Transverse colon (tissue), 4 donors: Measurements from ENCODE around the gene OR10G2. TPM values are rescaled to one million over a fixed set of nuclear protein-coding genes. Genes with fewer than 3 reads are reported as not detected.
"Not testable (repeated sequence)": the region's sequence is repeated elsewhere in the genome, so short reads cannot be mapped to it uniquely, and the experiment has no call there.

ENCODE experiments used
- DNase-seq: peaks from one replicate; pipeline ENCODE4 v3.0.0-alpha.2; 2019
- H3K27ac ChIP-seq, 4 donors: fragments of 200-600 bp; sonication (generic); 2 replicates each; pipeline ENCODE4 v1.5.1; 2016 to 2018; ENCODE audit warnings: inconsistent platforms in 4 of 4
- H3K27me3 ChIP-seq: fragments of 200-600 bp; sonication (generic); 2 replicates; pipeline ENCODE4 v1.5.1; 2017; ENCODE audit warnings: inconsistent platforms
- H3K36me3 ChIP-seq, 4 donors: fragments of 200-600 bp; sonication (generic); 2 replicates each; pipeline ENCODE4 v1.5.1; 2017 to 2019; ENCODE audit warnings: inconsistent platforms in 4 of 4
- H3K4me1 ChIP-seq, 4 donors: fragments of 200-600 bp; sonication (generic); 2 replicates each; pipeline ENCODE4 v1.5.1; 2017 to 2020; ENCODE audit warnings: inconsistent platforms in 4 of 4
- H3K4me3 ChIP-seq, 4 donors: fragments of 200-600 bp; sonication (generic); 1 replicate in 1 of 4; 2 replicates in 3 of 4; pipeline versions ENCODE4 v1.5.1 to v1.6.1; 2017 to 2019; ENCODE audit warnings: inconsistent platforms in 4 of 4
- H3K9me3 ChIP-seq, 2 donors: fragments of 200-600 bp; sonication (generic); 2 replicates each; pipeline ENCODE4 v1.5.1; 2017 to 2019; ENCODE audit warnings: inconsistent platforms in 2 of 2
- EP300 ChIP-seq: sonication (generic); formaldehyde crosslinking; IDR thresholded peaks from one replicate; pipeline ENCODE4 v1.6.1; 2017; ENCODE audit warnings: antibody characterized with exemption, low read depth
- POLR2A ChIP-seq: fragments of 450-650 bp; IDR thresholded peaks from one replicate; pipeline ENCODE4 v1.6.1; 2016; ENCODE audit warnings: antibody characterized with exemption, mild to moderate bottlenecking, moderate library complexity
- POLR2AphosphoS5 ChIP-seq, 3 donors: sonication (generic); formaldehyde crosslinking; IDR thresholded peaks; one replicate each; pipeline ENCODE4 v1.6.1; 2016; ENCODE audit warnings: antibody characterized with exemption in 3 of 3
- WGBS, 2 donors: methylation state at CpG; one replicate each; pipeline ENCODE4 v1.1.5; 2018; ENCODE audit warnings: low coverage in 1 of 2; 5-methylcytosine and 5-hydroxymethylcytosine counted together
- in situ Hi-C, 4 donors: fragments of 200-750 bp; cut with MboI; loops; one replicate each; pipeline versions ENCODE4 v1.15.0 to v1.15.1; 2017; ENCODE audit warnings: low sequenced_read_pairs in 3 of 4, low pct_ligation_motif_present in 1 of 4, low pct_unique_long_range_greater_than_20kb in 1 of 4
- intact Hi-C: fragments of 100-400 bp; cut with DNase I; formaldehyde crosslinking; loops from one replicate; pipeline ENCODE4 v1.15.1; 2023; ENCODE audit warnings: low total_unique reads
- total RNA-seq, 4 donors: library from RNA; depleted of rRNA; stranded (reverse); fragments of >200 nt; gene quantifications; one replicate each; pipeline ENCODE4 v1.1.0, GENCODE V29; 2016
- TF ChIP-seq, protein P1 (sequence below), 5 experiments: fragments of 200-600 bp in 3 of 5; fragments of 450-650 bp in 2 of 5; sonication (generic) in 3 of 5; IDR thresholded peaks; 1 replicate in 2 of 5; 2 replicates in 3 of 5; pipeline ENCODE4 v1.5.1; 2016 to 2017; ENCODE audit warnings: antibody characterized with exemption in 5 of 5, inconsistent platforms in 3 of 5, mild to moderate bottlenecking in 2 of 5, moderate library complexity in 1 of 5

Gene OR10G2
- total RNA-seq, 4 donors from 2014 or later = not detected

DNA sequence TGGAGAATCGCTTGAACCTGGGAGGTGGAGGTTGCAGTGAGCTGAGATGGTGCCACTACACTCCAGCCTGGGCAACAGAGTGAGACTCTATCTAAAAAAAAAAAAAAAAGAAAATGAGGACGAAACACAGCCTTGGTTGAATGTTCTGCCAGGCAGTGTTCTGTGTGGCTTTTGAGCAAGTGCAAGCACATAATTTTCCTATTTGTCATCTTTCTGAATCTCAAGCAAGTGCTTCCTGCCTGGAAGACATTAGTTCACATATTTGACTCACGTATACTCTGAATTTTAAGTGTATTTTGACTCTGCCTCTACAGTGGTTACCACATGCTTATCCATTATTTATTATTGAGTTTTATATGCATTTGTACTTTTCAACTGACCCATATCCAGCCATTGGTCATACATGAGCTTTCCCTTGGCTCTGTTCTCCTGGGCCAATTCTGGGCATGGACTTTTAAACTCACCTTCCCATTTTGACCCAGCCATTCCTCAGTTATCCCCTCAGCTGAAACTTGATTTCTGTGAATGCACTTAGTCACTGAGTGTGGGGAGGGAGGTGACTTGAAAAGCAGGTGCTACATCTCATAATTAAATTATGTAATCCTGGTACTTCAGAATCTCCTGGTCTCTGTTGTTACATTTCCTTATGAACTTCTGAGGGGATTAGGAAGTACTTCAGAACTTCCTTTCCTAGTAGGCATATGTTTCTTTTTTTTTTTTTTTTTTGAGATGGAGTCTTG lies 8.1 kb downstream of the OR10G2 start:
- intact Hi-C loops = no loop called here

DNA sequence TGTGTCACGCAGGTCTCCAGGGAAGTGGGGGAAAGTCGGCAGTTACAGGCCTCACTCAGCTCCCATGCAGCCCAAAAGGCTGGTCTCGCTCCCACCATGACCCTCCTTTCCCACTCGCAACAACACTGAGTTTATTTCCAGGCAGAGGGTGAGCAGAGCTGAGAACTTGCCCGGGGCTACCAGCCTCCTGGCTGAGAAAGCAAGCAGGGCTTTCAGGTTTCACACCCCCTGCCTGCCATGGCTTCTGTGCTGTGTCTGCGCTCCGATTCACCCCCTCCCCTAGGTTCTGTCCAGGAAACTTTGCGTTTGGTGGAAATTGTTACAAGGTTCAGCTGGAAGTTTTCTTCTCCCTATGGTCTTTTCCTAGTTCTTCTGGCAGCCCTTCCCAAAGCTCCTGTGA lies 17.1 kb downstream of the OR10G2 start:
- TF ChIP-seq EP300 (no peak), POLR2A (no peak), POLR2AphosphoS5 (IDR thresholded peaks at IDR 0.05) (no peak)
- TF ChIP-seq, protein P1, sequence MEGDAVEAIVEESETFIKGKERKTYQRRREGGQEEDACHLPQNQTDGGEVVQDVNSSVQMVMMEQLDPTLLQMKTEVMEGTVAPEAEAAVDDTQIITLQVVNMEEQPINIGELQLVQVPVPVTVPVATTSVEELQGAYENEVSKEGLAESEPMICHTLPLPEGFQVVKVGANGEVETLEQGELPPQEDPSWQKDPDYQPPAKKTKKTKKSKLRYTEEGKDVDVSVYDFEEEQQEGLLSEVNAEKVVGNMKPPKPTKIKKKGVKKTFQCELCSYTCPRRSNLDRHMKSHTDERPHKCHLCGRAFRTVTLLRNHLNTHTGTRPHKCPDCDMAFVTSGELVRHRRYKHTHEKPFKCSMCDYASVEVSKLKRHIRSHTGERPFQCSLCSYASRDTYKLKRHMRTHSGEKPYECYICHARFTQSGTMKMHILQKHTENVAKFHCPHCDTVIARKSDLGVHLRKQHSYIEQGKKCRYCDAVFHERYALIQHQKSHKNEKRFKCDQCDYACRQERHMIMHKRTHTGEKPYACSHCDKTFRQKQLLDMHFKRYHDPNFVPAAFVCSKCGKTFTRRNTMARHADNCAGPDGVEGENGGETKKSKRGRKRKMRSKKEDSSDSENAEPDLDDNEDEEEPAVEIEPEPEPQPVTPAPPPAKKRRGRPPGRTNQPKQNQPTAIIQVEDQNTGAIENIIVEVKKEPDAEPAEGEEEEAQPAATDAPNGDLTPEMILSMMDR (IDR thresholded peaks at IDR 0.05) = no peak
- intact Hi-C loops = no loop called here
- WGBS, 2 donors = 80% methylated on average over 8 of the region's 8 CpGs; no CpG with 5 or more reads in 1 of the 2 donors

More for the DNA sequence above, 8.1 kb downstream of the OR10G2 start:
- Histone ChIP-seq H3K27ac (no peak overlapping the region), H3K4me1 (no peaks in the 10 kb centered on the region), H3K36me3 (no peaks in the 10 kb centered on the region), H3K27me3 (no peaks in the 10 kb centered on the region), H3K9me3 (no peaks in the 10 kb centered on the region), H3K4me3 (no peak overlapping the region)
- DNase-seq = no peak
- in situ Hi-C loops = no loop called here
- no peak for TF ChIP-seq EP300
- TF ChIP-seq POLR2A = no peak
- TF ChIP-seq, protein P1 (IDR thresholded peaks at IDR 0.05) = no peak
- no peak for TF ChIP-seq POLR2AphosphoS5 (IDR thresholded peaks at IDR 0.05)
- 62 to 66% methylated on average over 3 of the region's 3 CpGs for WGBS, 2 donors

DNA sequence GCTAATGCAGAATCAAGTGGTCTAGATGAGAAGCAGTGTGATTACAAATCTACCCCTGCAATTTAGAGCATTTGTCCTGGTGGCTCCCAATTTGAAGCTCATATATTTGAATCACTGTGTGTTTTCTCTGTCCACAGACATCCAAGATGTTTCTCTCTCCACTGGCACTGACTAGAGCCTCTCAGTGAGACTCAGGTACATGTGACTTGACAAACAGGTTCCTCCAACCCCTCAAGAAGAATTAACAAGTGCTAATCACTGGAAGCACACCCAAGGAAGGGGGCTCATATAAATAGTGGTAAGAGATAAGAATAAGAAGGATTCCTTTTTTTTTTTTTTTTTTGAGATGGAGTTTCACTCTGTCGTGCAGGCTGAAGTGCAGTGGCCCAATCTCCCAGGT lies 20.5 kb downstream of the OR10G2 start:
- Histone ChIP-seq H3K36me3 (no peaks in the 10 kb centered on the region), H3K4me3 (no peak overlapping the region), H3K27ac (no peak overlapping the region), H3K27me3 (peaks cover 4% of the 10 kb centered on the region), H3K4me1 (no peaks in the 10 kb centered on the region), H3K9me3 (no peaks in the 10 kb centered on the region)
- 48 to 57% methylated on average over 1 of the region's 1 CpG for WGBS, 2 donors
- in situ Hi-C loops (no loop called here), intact Hi-C loops (no loop called here)
- TF ChIP-seq POLR2AphosphoS5 (IDR thresholded peaks at IDR 0.05) = no peak
- no peak for TF ChIP-seq POLR2A
- TF ChIP-seq, protein P1 (IDR thresholded peaks at IDR 0.05) = no peak
- no peak for TF ChIP-seq EP300
- DNase-seq = no peak

More for the DNA sequence above, 17.1 kb downstream of the OR10G2 start:
- H3K27ac ChIP-seq = no peak overlapping the region
- H3K27me3 ChIP-seq = peaks cover 6% of the 10 kb centered on the region
- no peak for DNase-seq
- in situ Hi-C loops = no loop called here
- H3K4me3 ChIP-seq = no peak overlapping the region
- no peaks in the 10 kb centered on the region for H3K9me3 ChIP-seq
- no peaks in the 10 kb centered on the region for H3K36me3 ChIP-seq
- H3K4me1 ChIP-seq = no peaks in the 10 kb centered on the region

DNA sequence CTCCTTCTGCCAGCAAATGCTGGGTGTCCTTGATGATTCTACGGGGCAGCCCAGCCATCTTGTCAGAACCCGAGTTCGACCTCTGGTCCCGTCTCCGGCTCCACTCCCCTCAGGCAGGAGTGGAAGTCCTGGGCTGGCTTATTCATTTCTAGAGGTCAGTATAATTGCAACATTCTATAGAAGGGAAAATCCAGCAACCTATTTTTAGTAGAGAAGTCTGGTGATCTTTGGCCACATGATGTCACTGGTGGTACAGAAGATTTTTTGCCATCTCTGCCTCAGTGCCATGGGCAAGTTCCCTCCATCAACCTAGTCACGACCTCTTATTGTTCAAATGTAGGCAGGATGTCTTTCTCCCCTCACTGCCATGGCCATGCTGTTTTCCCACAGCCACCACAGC lies 22.4 kb downstream of the OR10G2 start:
- no peak overlapping the region for H3K27ac ChIP-seq
- no peaks in the 10 kb centered on the region for H3K27me3 ChIP-seq
- DNase-seq = no peak
- TF ChIP-seq, protein P1 (IDR thresholded peaks at IDR 0.05) = no peak
- no peak for TF ChIP-seq EP300
- no peak for TF ChIP-seq POLR2AphosphoS5 (IDR thresholded peaks at IDR 0.05)
- no peak for TF ChIP-seq POLR2A
- H3K4me3 ChIP-seq = no peak overlapping the region
- intact Hi-C loops = no loop called here
- no peaks in the 10 kb centered on the region for H3K36me3 ChIP-seq
- H3K4me1 ChIP-seq = no peaks in the 10 kb centered on the region
- no peaks in the 10 kb centered on the region for H3K9me3 ChIP-seq
- WGBS, 2 donors = 78% methylated on average over 6 of the region's 6 CpGs; no CpG with 5 or more reads in 1 of the 2 donors
- in situ Hi-C loops = no loop called here

DNA sequence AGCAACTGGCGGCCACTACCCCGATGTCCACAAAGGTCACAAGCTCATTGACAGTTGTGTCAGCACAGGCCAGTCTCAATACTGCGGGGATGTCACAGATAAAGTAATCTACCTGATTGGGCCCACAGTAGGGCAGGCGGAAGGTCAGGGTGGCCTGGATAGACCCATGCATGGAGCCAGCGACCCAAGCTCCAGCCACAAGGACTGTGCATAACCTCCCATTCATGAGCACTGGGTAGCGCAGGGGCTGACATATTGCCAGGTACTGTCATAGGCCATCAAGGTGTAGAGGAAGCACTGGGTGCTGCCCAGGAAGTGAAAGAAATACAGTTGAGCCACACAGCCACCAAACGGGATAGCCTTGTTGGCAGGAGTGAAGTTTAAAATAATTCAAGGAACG lies 32.6 kb downstream of the OR10G2 start:
- H3K36me3 ChIP-seq, H3K4me1 ChIP-seq, H3K27me3 ChIP-seq, H3K9me3 ChIP-seq, in situ Hi-C loops, H3K4me3 ChIP-seq, intact Hi-C loops, DNase-seq, H3K27ac ChIP-seq: not testable (repeated sequence)
- 83 to 84% methylated on average over 1 to 6 of the region's 8 CpGs for WGBS, 2 donors
